HFFc6 (cell line): ENCODE measurements around the gene GSTM2. TPM values are rescaled to one million over a fixed set of nuclear protein-coding genes. Genes with fewer than 3 reads are reported as not detected.

Experiments used
- DNase-seq: peaks from one replicate; pipeline ENCODE4 v3.0.0-alpha.2; 2018
- H3K27ac Mint-ChIP-seq: 2 replicates; pipeline ENCODE4 v1.8.0; 2020; ENCODE audit warnings: mild to moderate bottlenecking, mixed read lengths
- H3K27me3 Mint-ChIP-seq: 2 replicates; pipeline ENCODE4 v1.8.0; 2021; ENCODE audit warnings: mild to moderate bottlenecking, moderate library complexity, mixed read lengths; ENCODE audit not compliant: insufficient read depth
- H3K36me3 Mint-ChIP-seq: 2 replicates; pipeline ENCODE4 v1.8.0; 2021; ENCODE audit warnings: low read depth, mixed read lengths
- H3K4me1 Mint-ChIP-seq: 2 replicates; pipeline ENCODE4 v1.8.0; 2020; ENCODE audit warnings: low read depth, mixed read lengths
- H3K4me3 Mint-ChIP-seq: 2 replicates; pipeline ENCODE4 v1.8.0; 2020; ENCODE audit warnings: mild to moderate bottlenecking, moderate library complexity, mixed read lengths
- H3K9me3 Mint-ChIP-seq: 2 replicates; pipeline ENCODE4 v1.8.0; 2020; ENCODE audit warnings: mild to moderate bottlenecking, mixed read lengths
- total RNA-seq, 6 experiments: library from RNA; stranded (reverse); fragmentation: NEBNext Ultra II Directional; extraction: Animal tissue kit (Norgen Biotek cat#: 25700); gene quantifications; 2 replicates in 1 of 6; 3 replicates in 5 of 6; pipeline ENCODE4 v1.2.3, GENCODE V29; 2021
- TF ChIP-seq, protein P1 (sequence below): fragments of 200-600 bp; sonication (generic); IDR thresholded peaks from 2 replicates; pipeline ENCODE4 v1.5.0; 2021; ENCODE audit warnings: antibody characterized with exemption, mild to moderate bottlenecking

GSTM2 gene
- total RNA-seq, 6 experiments from 2014 or later = 32.4 to 53.4 (median 46.1) TPM

DNA sequence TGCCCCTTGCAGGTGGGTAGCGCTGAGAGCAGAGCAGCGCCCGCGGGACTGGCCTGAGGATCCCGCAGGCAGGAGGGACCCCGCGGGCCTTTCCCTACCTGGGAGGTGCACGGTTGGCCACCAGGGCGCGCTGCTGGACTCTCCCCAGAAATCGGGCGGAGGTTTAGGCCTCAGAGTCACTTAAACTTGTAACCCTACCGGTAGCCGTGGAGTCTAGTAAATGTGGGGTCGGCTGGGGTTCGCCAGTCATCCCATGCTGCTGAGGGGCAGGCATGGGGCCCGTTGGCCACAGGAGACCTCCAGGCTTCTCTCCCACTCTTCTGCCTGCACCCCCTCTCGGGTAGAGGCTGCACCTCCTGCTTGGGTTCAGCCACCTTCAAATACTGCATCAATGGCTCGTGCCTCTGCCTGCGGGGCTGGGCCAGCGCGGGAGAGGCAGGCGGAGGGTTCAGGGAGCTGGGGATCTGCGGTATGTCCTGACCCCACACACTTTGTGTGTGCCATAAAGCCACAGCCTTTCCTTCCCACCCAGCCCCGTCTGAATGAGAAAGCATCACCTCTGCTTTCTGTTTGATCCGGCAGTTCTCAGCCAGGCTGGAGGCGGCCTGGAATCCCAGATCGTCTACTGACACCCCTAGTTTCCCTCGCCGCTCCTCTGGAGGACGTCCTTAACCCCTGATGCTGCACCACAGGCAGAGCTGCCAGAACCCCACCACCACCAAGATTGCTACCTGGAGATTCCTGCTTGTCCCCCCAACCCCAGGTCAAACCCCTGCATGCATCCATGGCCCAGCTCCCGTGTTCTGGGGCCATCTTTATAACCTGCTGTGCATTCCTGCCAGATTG lies 24.2 kb upstream of the GSTM2 start:
- H3K27me3 Mint-ChIP-seq = peaks cover 5% of the 10 kb centered on the region
- TF ChIP-seq, protein P1, sequence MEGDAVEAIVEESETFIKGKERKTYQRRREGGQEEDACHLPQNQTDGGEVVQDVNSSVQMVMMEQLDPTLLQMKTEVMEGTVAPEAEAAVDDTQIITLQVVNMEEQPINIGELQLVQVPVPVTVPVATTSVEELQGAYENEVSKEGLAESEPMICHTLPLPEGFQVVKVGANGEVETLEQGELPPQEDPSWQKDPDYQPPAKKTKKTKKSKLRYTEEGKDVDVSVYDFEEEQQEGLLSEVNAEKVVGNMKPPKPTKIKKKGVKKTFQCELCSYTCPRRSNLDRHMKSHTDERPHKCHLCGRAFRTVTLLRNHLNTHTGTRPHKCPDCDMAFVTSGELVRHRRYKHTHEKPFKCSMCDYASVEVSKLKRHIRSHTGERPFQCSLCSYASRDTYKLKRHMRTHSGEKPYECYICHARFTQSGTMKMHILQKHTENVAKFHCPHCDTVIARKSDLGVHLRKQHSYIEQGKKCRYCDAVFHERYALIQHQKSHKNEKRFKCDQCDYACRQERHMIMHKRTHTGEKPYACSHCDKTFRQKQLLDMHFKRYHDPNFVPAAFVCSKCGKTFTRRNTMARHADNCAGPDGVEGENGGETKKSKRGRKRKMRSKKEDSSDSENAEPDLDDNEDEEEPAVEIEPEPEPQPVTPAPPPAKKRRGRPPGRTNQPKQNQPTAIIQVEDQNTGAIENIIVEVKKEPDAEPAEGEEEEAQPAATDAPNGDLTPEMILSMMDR = peak; percentile 94
- no peak for DNase-seq

DNA sequence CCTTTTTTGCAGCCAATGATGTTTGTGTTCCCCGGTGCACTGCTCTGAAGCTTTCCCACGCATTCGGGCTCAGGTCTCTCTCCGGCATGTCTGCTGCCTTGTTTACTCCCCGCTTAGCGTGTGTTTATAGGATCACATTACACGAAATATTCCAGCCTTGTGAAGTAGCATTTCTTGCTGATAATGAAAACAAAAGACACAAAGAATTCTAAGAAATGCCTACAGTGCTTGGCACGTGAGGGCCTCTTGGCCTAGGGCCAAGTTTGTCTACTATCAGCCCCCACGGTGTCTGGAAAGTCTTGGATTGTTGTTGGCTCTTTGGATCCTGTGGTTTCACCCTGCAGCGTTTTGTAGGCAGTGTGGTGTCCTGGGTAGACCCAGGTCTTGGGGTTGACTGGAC lies 23.2 kb upstream of the GSTM2 start:
- Mint-ChIP-seq H3K27ac (no peak overlapping the region), H3K27me3 (peaks cover 5% of the 10 kb centered on the region; the same call in 1 of the 2 replicates), H3K36me3 (no peaks in the 10 kb centered on the region), H3K4me3 (no peak overlapping the region), H3K9me3 (no peaks in the 10 kb centered on the region), H3K4me1 (peaks cover 26% of the 10 kb centered on the region)
- TF ChIP-seq, protein P1 = no peak
- no peak for DNase-seq

More for the DNA sequence above, 24.2 kb upstream of the GSTM2 start:
- no peaks in the 10 kb centered on the region for H3K36me3 Mint-ChIP-seq
- peaks cover 18% of the 10 kb centered on the region for H3K4me1 Mint-ChIP-seq
- no peak overlapping the region; the same call in 1 of the 2 replicates for H3K4me3 Mint-ChIP-seq
- H3K9me3 Mint-ChIP-seq = no peaks in the 10 kb centered on the region
- no peak overlapping the region for H3K27ac Mint-ChIP-seq

GRCh38 chr1:109649491-109649914 lies 18.4 kb upstream of the GSTM2 start:
- H3K27me3 Mint-ChIP-seq = peaks cover 4% of the 10 kb centered on the region
- no peaks in the 10 kb centered on the region for H3K36me3 Mint-ChIP-seq
- peak; percentile 55 for DNase-seq
- TF ChIP-seq, protein P1 = peak; percentile 80
- H3K27ac Mint-ChIP-seq = peak overlapping the region; percentile 43; the same call in 1 of the 2 replicates
- peak overlapping the region; percentile 90 for H3K4me3 Mint-ChIP-seq
- H3K4me1 Mint-ChIP-seq = peaks cover 35% of the 10 kb centered on the region
- no peaks in the 10 kb centered on the region for H3K9me3 Mint-ChIP-seq

DNA sequence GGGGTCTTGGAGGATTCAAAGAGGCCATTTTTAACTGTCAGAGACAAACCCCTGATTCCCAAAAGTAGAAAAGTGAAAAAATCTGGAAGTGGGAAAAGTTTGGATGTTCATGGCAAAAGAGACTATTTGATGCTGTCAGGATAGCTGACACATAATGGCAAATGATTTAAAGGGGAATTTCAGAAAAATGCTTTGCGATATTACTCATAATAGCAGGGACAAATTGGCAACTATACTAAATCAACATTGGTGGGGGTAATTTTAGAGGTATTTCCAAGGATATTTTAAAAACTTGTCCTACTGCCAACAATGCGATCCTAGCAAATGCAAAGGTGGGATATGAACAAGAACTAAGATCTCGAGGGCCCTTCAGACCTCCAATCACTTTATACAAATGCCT lies 17.2 kb upstream of the GSTM2 start:
- TF ChIP-seq, protein P1 = no peak
- Mint-ChIP-seq H3K4me1 (peaks cover 41% of the 10 kb centered on the region), H3K36me3 (no peaks in the 10 kb centered on the region), H3K4me3 (no peak overlapping the region), H3K9me3 (no peaks in the 10 kb centered on the region), H3K27me3 (peaks cover 2% of the 10 kb centered on the region), H3K27ac (no peak overlapping the region)
- no peak for DNase-seq

- Mint-ChIP-seq H3K36me3 (no peaks in the 10 kb centered on the region), H3K9me3 (no peaks in the 10 kb centered on the region), H3K27me3 (peaks cover 2% of the 10 kb centered on the region), H3K27ac (no peak overlapping the region), H3K4me1 (peaks cover 46% of the 10 kb centered on the region), H3K4me3 (no peak overlapping the region)
- TF ChIP-seq, protein P1 = no peak
- DNase-seq = no peak
Observed at GRCh38 chr1:109652402-109652801, 15.5 kb upstream of the GSTM2 start.
